ENCODE results near the gene IQCM. TPM values are rescaled to one million over a fixed set of nuclear protein-coding genes. Genes with fewer than 3 reads are reported as not detected.

Gene IQCM
- total RNA-seq, 1 experiment from 2014 or later, result not detected

GRCh38 chr4:149708513-149709130 lies 107.0 kb downstream of the IQCM start:
- peaks cover 6% of the 10 kb centered on the region for H3F3A ChIP-seq (ENCODE audit: low read length, unreplicated experiment)
- H3K27ac ChIP-seq (ENCODE audit: low read length), result peak overlapping the region; percentile 78
- H4K20me1 ChIP-seq (ENCODE audit: low read length), result no peaks in the 10 kb centered on the region
- intact Hi-C loops (cut with micrococcal nuclease), result loop anchor here (2.0 to 10.0 kb wide), 3 partner anchors 114 to 194 kb away; no protein-coding TSS in a partner anchor
- H3K4me3 ChIP-seq (ENCODE audit: low read length), result no peak overlapping the region
- no peaks in the 10 kb centered on the region for H3K27me3 ChIP-seq (ENCODE audit: low read length)
- ChIA-PET CTCF (no interaction called here), POLR2A (ENCODE audit: unreplicated experiment) (interaction anchor here (0.5 to 0.6 kb wide), 2 partner anchors 71 to 1545 kb away, joined by 3 read pairs; no protein-coding TSS in a partner anchor)
- no peaks in the 10 kb centered on the region for H3K79me2 ChIP-seq (ENCODE audit: low read length)
- ATAC-seq, result peak; percentile 89
- no peak overlapping the region for H3K9ac ChIP-seq (ENCODE audit: low read length)
- H3K4me1 ChIP-seq (ENCODE audit: insufficient read depth, low read length), result peaks cover 25% of the 10 kb centered on the region
- no peak overlapping the region for H2AFZ ChIP-seq (ENCODE audit: low read length)
- BruUV-seq (replicated peaks), result no TSS peak
- DNase-seq, result peak; percentile 85
- no peaks in the 10 kb centered on the region for H3K9me2 ChIP-seq (replicated peaks; ENCODE audit: low read length)
- H3K4me2 ChIP-seq (ENCODE audit: low read length), result peak overlapping the region; percentile 56
- H3K36me3 ChIP-seq (ENCODE audit: low read depth, low read length), result no peaks in the 10 kb centered on the region
- no peak for TF ChIP-seq CTCF (conservative IDR thresholded peaks at IDR 0.05; ENCODE audit: low read depth, low read length)
- TF ChIP-seq EZH2phosphoT487 (IDR thresholded peaks at IDR 0.05; ENCODE audit: borderline replicate concordance, low read length), result no peak
- TF ChIP-seq EZH2 (IDR thresholded peaks at IDR 0.05; ENCODE audit: low read length, unreplicated experiment), result no peak
- no peaks in the 10 kb centered on the region for H3K9me3 ChIP-seq (ENCODE audit: low read length)

- Histone ChIP-seq H2AFZ (ENCODE audit: low read length) (no peak overlapping the region), H3K9ac (ENCODE audit: low read length) (no peak overlapping the region), H3K36me3 (ENCODE audit: low read depth, low read length) (no peaks in the 10 kb centered on the region), H3K79me2 (ENCODE audit: low read length) (no peaks in the 10 kb centered on the region), H3F3A (ENCODE audit: low read length, unreplicated experiment) (peaks cover 6% of the 10 kb centered on the region), H3K9me2 (replicated peaks; ENCODE audit: low read length) (no peaks in the 10 kb centered on the region), H3K9me3 (ENCODE audit: low read length) (no peaks in the 10 kb centered on the region), H3K4me1 (ENCODE audit: insufficient read depth, low read length) (peaks cover 28% of the 10 kb centered on the region), H3K4me3 (ENCODE audit: low read length) (no peak overlapping the region), H3K4me2 (ENCODE audit: low read length) (peak overlapping the region; percentile 54; the same call in 1 of the 2 replicates), H3K27ac (ENCODE audit: low read length) (peak overlapping the region; percentile 50; the same call in 1 of the 2 replicates), H4K20me1 (ENCODE audit: low read length) (no peaks in the 10 kb centered on the region), H3K27me3 (ENCODE audit: low read length) (no peaks in the 10 kb centered on the region)
- no TSS peak for BruUV-seq (replicated peaks)
- intact Hi-C loops (cut with micrococcal nuclease), result loop anchor here (2.0 to 10.0 kb wide), 3 partner anchors 114 to 193 kb away; no protein-coding TSS in a partner anchor
- no peak for TF ChIP-seq EZH2phosphoT487 (IDR thresholded peaks at IDR 0.05; ENCODE audit: borderline replicate concordance, low read length)
- no peak for TF ChIP-seq CTCF (conservative IDR thresholded peaks at IDR 0.05; ENCODE audit: low read depth, low read length)
- no peak for TF ChIP-seq EZH2 (IDR thresholded peaks at IDR 0.05; ENCODE audit: low read length, unreplicated experiment)
- no peak for ATAC-seq
- ChIA-PET CTCF (no interaction called here), POLR2A (ENCODE audit: unreplicated experiment) (no interaction called here)
- no peak for DNase-seq
Observed at GRCh38 chr4:149707862-149708261, 107.8 kb downstream of the IQCM start.

GRCh38 chr4:149706942-149707341 lies 108.7 kb downstream of the IQCM start:
- Histone ChIP-seq H4K20me1 (ENCODE audit: low read length) (no peaks in the 10 kb centered on the region), H3K79me2 (ENCODE audit: low read length) (no peaks in the 10 kb centered on the region), H3K27me3 (ENCODE audit: low read length) (no peaks in the 10 kb centered on the region), H3K9me2 (replicated peaks; ENCODE audit: low read length) (no peaks in the 10 kb centered on the region), H3K4me1 (ENCODE audit: insufficient read depth, low read length) (peaks cover 36% of the 10 kb centered on the region), H3F3A (ENCODE audit: low read length, unreplicated experiment) (peaks cover 6% of the 10 kb centered on the region), H3K9ac (ENCODE audit: low read length) (no peak overlapping the region), H2AFZ (ENCODE audit: low read length) (no peak overlapping the region), H3K9me3 (ENCODE audit: low read length) (no peaks in the 10 kb centered on the region), H3K4me2 (ENCODE audit: low read length) (no peak overlapping the region), H3K36me3 (ENCODE audit: low read depth, low read length) (no peaks in the 10 kb centered on the region), H3K27ac (ENCODE audit: low read length) (no peak overlapping the region), H3K4me3 (ENCODE audit: low read length) (no peak overlapping the region)
- no TSS peak for BruUV-seq (replicated peaks)
- ATAC-seq (no peak), DNase-seq (no peak)
- TF ChIP-seq CTCF (conservative IDR thresholded peaks at IDR 0.05; ENCODE audit: low read depth, low read length) (no peak), EZH2 (IDR thresholded peaks at IDR 0.05; ENCODE audit: low read length, unreplicated experiment) (no peak), EZH2phosphoT487 (IDR thresholded peaks at IDR 0.05; ENCODE audit: borderline replicate concordance, low read length) (no peak)
- POLR2A ChIA-PET (ENCODE audit: unreplicated experiment), result no interaction called here
- intact Hi-C loops (cut with micrococcal nuclease), result loop anchor here (5.0 to 10.0 kb wide), 2 partner anchors 115 to 192 kb away; no protein-coding TSS in a partner anchor
- CTCF ChIA-PET, result no interaction called here

Measured in PC-3 (cell line).